DND-41 (cell line): ENCODE measurements around the gene SH3BP5.
A peak's percentile ranks its signal among the peaks of the same experiment; 100 is the strongest.

Experiments used
- ATAC-seq: fragments of 200-7000 bp; cut with Tn5 transposase; 3 replicates; pipeline ENCODE4 v1.9.1; 2021; ENCODE audit warnings: low read depth; ENCODE audit not compliant: insufficient read depth
- DNase-seq: peaks from one replicate; pipeline ENCODE4 v3.0.0-alpha.2; 2020
- H2AFZ ChIP-seq: 2 replicates; pipeline ENCODE4 v1.6.0; 2012; ENCODE audit warnings: low read depth, low read length
- H3K27ac ChIP-seq: 2 replicates; pipeline ENCODE4 v1.5.1; 2012; ENCODE audit warnings: low read length, inconsistent platforms
- H3K27me3 ChIP-seq: fragments of 200-600 bp; sonication (generic); 2 replicates; pipeline ENCODE4 v1.6.0; 2012; ENCODE audit warnings: low read length, mild to moderate bottlenecking, inconsistent platforms; ENCODE audit not compliant: insufficient read depth, poor library complexity
- H3K36me3 ChIP-seq: 2 replicates; pipeline ENCODE4 v1.5.1; 2012; ENCODE audit warnings: low read length, inconsistent platforms; ENCODE audit not compliant: insufficient read depth
- H3K4me1 ChIP-seq: 2 replicates; pipeline ENCODE4 v1.5.1; 2012; ENCODE audit warnings: mild to moderate bottlenecking, low read length; ENCODE audit not compliant: insufficient read depth
- H3K4me2 ChIP-seq: 2 replicates; pipeline ENCODE4 v1.6.0; 2012; ENCODE audit warnings: mild to moderate bottlenecking, moderate library complexity, low read length, inconsistent platforms; ENCODE audit not compliant: insufficient read depth
- H3K4me3 ChIP-seq, 2 experiments: fragments of 200-600 bp in 1 of 2; shearing (Covaris generic) in 1 of 2; 2 replicates each; pipeline ENCODE4 v1.5.1; 2012 to 2016; ENCODE audit warnings: inconsistent platforms in 2 of 2, low read length in 2 of 2, mild to moderate bottlenecking in 2 of 2, low read depth in 1 of 2, moderate library complexity in 1 of 2
- H3K79me2 ChIP-seq: 2 replicates; pipeline ENCODE4 v1.6.0; 2012; ENCODE audit warnings: low read length, inconsistent platforms; ENCODE audit not compliant: insufficient read depth
- H3K9ac ChIP-seq: 2 replicates; pipeline ENCODE4 v1.6.0; 2012; ENCODE audit warnings: low read depth, mild to moderate bottlenecking, inconsistent platforms, low read length, moderate library complexity
- H3K9me3 ChIP-seq: 2 replicates; pipeline ENCODE4 v1.5.1; 2012; ENCODE audit warnings: low read length, moderate library complexity, mild to moderate bottlenecking, inconsistent platforms; ENCODE audit not compliant: insufficient read depth, severe bottlenecking
- H4K20me1 ChIP-seq: 2 replicates; pipeline ENCODE4 v1.6.0; 2012; ENCODE audit warnings: low read length; ENCODE audit not compliant: insufficient read depth
- EZH2 ChIP-seq: IDR thresholded peaks from 3 replicates; pipeline ENCODE4 v1.6.1; 2012; ENCODE audit warnings: borderline replicate concordance, low read depth, mild to moderate bottlenecking, moderate library complexity, low read length, inconsistent platforms; ENCODE audit not compliant: severe bottlenecking
- TF ChIP-seq, protein P1 (sequence below): IDR thresholded peaks from 2 replicates; pipeline ENCODE4 v1.5.1; 2012; ENCODE audit warnings: borderline replicate concordance, low read length, moderate library complexity, mild to moderate bottlenecking; ENCODE audit not compliant: poor library complexity, severe bottlenecking; ENCODE audit errors: extremely low read depth

The SH3BP5 gene

GRCh38 chr3:15339001-15339400, 6.6 kb upstream of the SH3BP5 start:
- no peak overlapping the region for H3K9ac ChIP-seq
- H2AFZ ChIP-seq: no peak overlapping the region
- no peak for TF ChIP-seq EZH2
- TF ChIP-seq, protein P1, sequence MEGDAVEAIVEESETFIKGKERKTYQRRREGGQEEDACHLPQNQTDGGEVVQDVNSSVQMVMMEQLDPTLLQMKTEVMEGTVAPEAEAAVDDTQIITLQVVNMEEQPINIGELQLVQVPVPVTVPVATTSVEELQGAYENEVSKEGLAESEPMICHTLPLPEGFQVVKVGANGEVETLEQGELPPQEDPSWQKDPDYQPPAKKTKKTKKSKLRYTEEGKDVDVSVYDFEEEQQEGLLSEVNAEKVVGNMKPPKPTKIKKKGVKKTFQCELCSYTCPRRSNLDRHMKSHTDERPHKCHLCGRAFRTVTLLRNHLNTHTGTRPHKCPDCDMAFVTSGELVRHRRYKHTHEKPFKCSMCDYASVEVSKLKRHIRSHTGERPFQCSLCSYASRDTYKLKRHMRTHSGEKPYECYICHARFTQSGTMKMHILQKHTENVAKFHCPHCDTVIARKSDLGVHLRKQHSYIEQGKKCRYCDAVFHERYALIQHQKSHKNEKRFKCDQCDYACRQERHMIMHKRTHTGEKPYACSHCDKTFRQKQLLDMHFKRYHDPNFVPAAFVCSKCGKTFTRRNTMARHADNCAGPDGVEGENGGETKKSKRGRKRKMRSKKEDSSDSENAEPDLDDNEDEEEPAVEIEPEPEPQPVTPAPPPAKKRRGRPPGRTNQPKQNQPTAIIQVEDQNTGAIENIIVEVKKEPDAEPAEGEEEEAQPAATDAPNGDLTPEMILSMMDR: no peak

DNA sequence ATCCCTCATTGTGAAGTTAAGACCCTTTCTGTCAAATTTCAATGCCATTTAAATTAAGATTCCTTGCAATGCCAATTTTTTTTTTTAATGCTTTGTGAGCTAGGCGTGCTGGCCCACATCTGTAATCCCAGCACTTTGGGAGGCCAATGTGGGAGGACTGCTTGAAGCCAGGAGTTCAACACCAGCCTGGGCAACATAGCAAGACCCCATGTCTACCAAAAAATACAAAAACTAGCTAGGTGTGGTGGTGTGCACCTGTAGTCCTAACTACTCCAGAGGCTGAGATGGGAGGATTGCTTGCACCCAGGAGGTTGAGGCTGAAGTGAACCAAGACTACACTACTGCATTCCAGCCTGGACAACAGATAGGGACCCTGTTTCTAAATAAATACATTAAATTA, 5.6 kb upstream of the SH3BP5 start:
- TF ChIP-seq EZH2: no peak
- TF ChIP-seq, protein P1: no peak
- peaks cover 9% of the 10 kb centered on the region for H3K4me1 ChIP-seq
- no peaks in the 10 kb centered on the region for H3K9me3 ChIP-seq
- H3K79me2 ChIP-seq: no peaks in the 10 kb centered on the region
- no peaks in the 10 kb centered on the region for H4K20me1 ChIP-seq
- no peak overlapping the region for H3K4me3 ChIP-seq
- ATAC-seq (no peak), DNase-seq (no peak)
- no peak overlapping the region for H2AFZ ChIP-seq
- no peak overlapping the region for H3K4me2 ChIP-seq
- H3K27me3 ChIP-seq: no peaks in the 10 kb centered on the region
- H3K9ac ChIP-seq: no peak overlapping the region
- H3K27ac ChIP-seq: no peak overlapping the region
- no peaks in the 10 kb centered on the region for H3K36me3 ChIP-seq

More at GRCh38 chr3:15339001-15339400, 6.6 kb upstream of the SH3BP5 start:
- Histone ChIP-seq H3K79me2 (no peaks in the 10 kb centered on the region), H3K27ac (no peak overlapping the region), H3K36me3 (no peaks in the 10 kb centered on the region), H3K4me1 (no peaks in the 10 kb centered on the region), H3K9me3 (no peaks in the 10 kb centered on the region), H3K27me3 (no peaks in the 10 kb centered on the region), H3K4me3 (no peak overlapping the region), H4K20me1 (no peaks in the 10 kb centered on the region), H3K4me2 (no peak overlapping the region)
- DNase-seq (no peak), ATAC-seq (peak; percentile 49)

DNA sequence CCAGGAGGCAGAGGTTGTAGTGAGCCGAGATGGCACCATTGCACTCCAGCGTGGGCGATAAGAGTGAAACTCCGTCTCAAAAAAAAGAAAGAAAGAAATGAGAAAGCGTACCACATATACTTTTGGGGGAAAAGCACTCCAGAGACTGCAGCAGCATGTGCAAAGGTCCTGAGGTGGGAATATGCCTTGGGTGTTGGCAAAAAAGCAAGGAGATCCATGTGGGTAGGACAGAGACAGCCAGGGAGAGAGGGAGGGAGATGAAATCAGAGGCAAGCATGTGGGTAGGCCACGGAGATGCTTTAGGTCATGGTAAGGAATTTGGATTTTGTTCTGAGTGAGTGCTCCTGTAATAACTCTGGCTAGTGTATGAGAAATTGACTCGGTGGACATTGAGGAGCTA, 3.7 kb upstream of the SH3BP5 start:
- Histone ChIP-seq H3K9ac (no peak overlapping the region), H3K9me3 (no peaks in the 10 kb centered on the region), H3K4me1 (peaks cover 26% of the 10 kb centered on the region), H2AFZ (no peak overlapping the region), H3K4me3 (no peak overlapping the region), H4K20me1 (no peaks in the 10 kb centered on the region), H3K36me3 (no peaks in the 10 kb centered on the region; the same call in 1 of the 2 replicates), H3K4me2 (no peak overlapping the region), H3K27me3 (peaks cover 11% of the 10 kb centered on the region), H3K79me2 (peaks cover 12% of the 10 kb centered on the region), H3K27ac (no peak overlapping the region)
- no peak for ATAC-seq
- DNase-seq: no peak
- TF ChIP-seq, protein P1: no peak
- TF ChIP-seq EZH2: no peak

DNA sequence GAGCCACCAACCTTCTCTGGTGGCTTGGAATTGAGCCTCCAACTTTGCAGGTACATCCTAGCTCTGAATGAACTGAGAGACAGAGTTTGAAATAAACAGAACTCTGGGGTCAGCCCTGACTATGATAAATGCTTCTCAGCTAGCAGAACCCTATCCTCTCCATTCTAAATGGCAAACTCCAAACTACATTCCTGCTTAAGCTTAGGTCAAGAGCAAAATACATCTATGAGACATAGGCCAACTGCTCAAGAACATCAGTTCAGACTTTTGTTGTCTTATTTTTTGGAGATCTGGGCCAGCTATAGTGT, 1.5 kb upstream of the SH3BP5 start:
- H3K4me3 ChIP-seq: no peak overlapping the region
- TF ChIP-seq, protein P1: no peak
- no peak for TF ChIP-seq EZH2
- no peak overlapping the region for H3K4me2 ChIP-seq
- H3K27ac ChIP-seq: no peak overlapping the region
- peaks cover 14% of the 10 kb centered on the region; the same call in 1 of the 2 replicates for H3K36me3 ChIP-seq
- H4K20me1 ChIP-seq: no peaks in the 10 kb centered on the region
- ATAC-seq: no peak
- H3K9me3 ChIP-seq: no peaks in the 10 kb centered on the region
- H3K27me3 ChIP-seq: peaks cover 11% of the 10 kb centered on the region
- no peak overlapping the region for H3K9ac ChIP-seq
- no peak for DNase-seq
- H3K79me2 ChIP-seq: peaks cover 28% of the 10 kb centered on the region
- peaks cover 47% of the 10 kb centered on the region for H3K4me1 ChIP-seq
- 0 out of 2 replicates have a peak overlapping the region, but pooled peaks have one; percentile 3 for H2AFZ ChIP-seq
